Smooth muscle cell (in vitro differentiated cells): ENCODE data around the gene TGFB3. TPM values are rescaled to one million over a fixed set of nuclear protein-coding genes. Genes with fewer than 3 reads are reported as not detected.

Source experiments
- DNase-seq: peaks from one replicate; lab custom pipeline; 2025; ENCODE audit not compliant: unreplicated experiment; lab: John Stamatoyannopoulos, UW
- H2AFZ ChIP-seq: fragments of 200-600 bp; sonication (generic); 2 replicates; pipeline ENCODE4 v1.6.0; 2016; ENCODE audit warnings: antibody characterized with exemption, low read depth, mild to moderate bottlenecking
- H3F3A ChIP-seq: fragments of 200-600 bp; sonication (generic); 2 replicates; pipeline ENCODE4 v1.6.0; 2017; ENCODE audit warnings: antibody characterized with exemption, low read depth
- H3K27ac ChIP-seq: fragments of 200-600 bp; sonication (generic); 2 replicates; pipeline ENCODE4 v1.5.1; 2016; ENCODE audit warnings: low read depth, mild to moderate bottlenecking
- H3K27me3 ChIP-seq: fragments of 200-600 bp; sonication (generic); 2 replicates; pipeline ENCODE4 v1.6.1; 2016; ENCODE audit warnings: low read depth, mild to moderate bottlenecking
- H3K36me3 ChIP-seq: fragments of 200-600 bp; sonication (generic); 2 replicates; pipeline ENCODE4 v1.5.1; 2016; ENCODE audit warnings: low read depth
- H3K4me1 ChIP-seq: fragments of 200-600 bp; sonication (generic); 2 replicates; pipeline ENCODE4 v1.5.1; 2016; ENCODE audit warnings: low read depth
- H3K4me2 ChIP-seq: fragments of 200-600 bp; sonication (generic); 2 replicates; pipeline ENCODE4 v1.6.0; 2016; ENCODE audit warnings: mild to moderate bottlenecking
- H3K4me3 ChIP-seq: fragments of 200-600 bp; sonication (generic); 2 replicates; pipeline ENCODE4 v1.5.1; 2016; ENCODE audit warnings: mild to moderate bottlenecking
- H3K79me2 ChIP-seq: fragments of 200-600 bp; sonication (generic); 2 replicates; pipeline ENCODE4 v1.6.0; 2016; ENCODE audit warnings: low read depth, mild to moderate bottlenecking
- H3K9ac ChIP-seq: fragments of 200-600 bp; sonication (generic); 2 replicates; pipeline ENCODE4 v1.6.0; 2016; ENCODE audit warnings: low read depth
- H3K9me3 ChIP-seq: fragments of 200-600 bp; sonication (generic); replicated peaks from 2 replicates; pipeline ENCODE4 v1.5.1; 2016; ENCODE audit warnings: low read depth
- H4K20me1 ChIP-seq: fragments of 200-600 bp; sonication (generic); 2 replicates; pipeline ENCODE4 v1.6.0; 2016; ENCODE audit warnings: low read depth
- CTCF ChIP-seq: fragments of 200-600 bp; sonication (generic); IDR thresholded peaks from 2 replicates; pipeline ENCODE4 v1.5.1; 2017; ENCODE audit warnings: borderline replicate concordance, mild to moderate bottlenecking, antibody characterized with exemption; ENCODE audit not compliant: insufficient read depth, poor library complexity, severe bottlenecking
- WGBS: methylation state at CpG from one replicate; pipeline ENCODE4 v1.1.7; 2016; ENCODE audit warnings: low lambda C conversion rate; 5-methylcytosine and 5-hydroxymethylcytosine counted together
- polyA plus RNA-seq: library from polyadenylated mRNA; unstranded; fragments of >200 nt; fragmentation: Nextera tagmentation; extraction: Ambion mirVana; gene quantifications from 2 replicates; pipeline ENCODE4 v1.2.1, GENCODE V29; 2016
- total RNA-seq: library from RNA; depleted of rRNA; stranded (reverse); fragments of >200 nt; gene quantifications from 2 replicates; pipeline ENCODE4 v1.2.3, GENCODE V29; 2014

Gene TGFB3
- total and polyA plus RNA-seq, 2 experiments from 2014 or later: 63.4 to 103 TPM

GRCh38 chr14:75985618-75986438 is 4.0 kb upstream of the TGFB3 start, which contains the start of gene IFT43:
Gene IFT43 (plus strand): TSS chr14:75985763. CDS start chr14:75985787, 24 bp downstream.
- Histone ChIP-seq H3K4me3 (peak within 1 kb of the TSS; percentile 99), H3K4me1 (peaks cover 6% of the 10 kb centered on the region), H4K20me1 (no peaks in the 10 kb centered on the region), H3K79me2 (peaks cover 16% of the 10 kb centered on the region), H3F3A (no peaks in the 10 kb centered on the region), H3K36me3 (peaks cover 2% of the 10 kb centered on the region), H3K4me2 (peak within 1 kb of the TSS; percentile 100), H3K9ac (peak within 1 kb of the TSS; percentile 97), H3K27me3 (no peaks in the 10 kb centered on the region), H2AFZ (peak within 1 kb of the TSS; percentile 97), H3K27ac (peak within 1 kb of the TSS; percentile 92), H3K9me3 (no peaks in the 10 kb centered on the region)
- DNase-seq: peak; percentile 64
- 1% methylated on average over 50 of the region's 52 CpGs for WGBS
- no peak for TF ChIP-seq CTCF

GRCh38 chr14:75984674-75985073 is 2.9 kb upstream of the TGFB3 start:
- no peak for TF ChIP-seq CTCF
- Histone ChIP-seq H3K4me2 (no peak overlapping the region), H3K9me3 (no peaks in the 10 kb centered on the region), H3K79me2 (peaks cover 27% of the 10 kb centered on the region), H3K27ac (no peak overlapping the region), H4K20me1 (no peaks in the 10 kb centered on the region), H3K36me3 (no peaks in the 10 kb centered on the region), H3F3A (no peaks in the 10 kb centered on the region), H3K4me3 (no peak overlapping the region), H3K9ac (no peak overlapping the region), H3K4me1 (peaks cover 6% of the 10 kb centered on the region), H3K27me3 (no peaks in the 10 kb centered on the region), H2AFZ (no peak overlapping the region)
- WGBS: 83% methylated on average over 2 of the region's 2 CpGs
- DNase-seq: no peak

- 33% methylated on average over 7 of the region's 7 CpGs for WGBS
- no peak for TF ChIP-seq CTCF
- Histone ChIP-seq H3K4me3 (peak overlapping the region; percentile 89), H3K27ac (no peak overlapping the region), H3K9me3 (no peaks in the 10 kb centered on the region), H3K79me2 (peaks cover 43% of the 10 kb centered on the region), H3F3A (no peaks in the 10 kb centered on the region), H4K20me1 (peaks cover 12% of the 10 kb centered on the region), H3K36me3 (no peaks in the 10 kb centered on the region), H2AFZ (no peak overlapping the region), H3K27me3 (no peaks in the 10 kb centered on the region), H3K4me1 (peaks cover 6% of the 10 kb centered on the region), H3K9ac (no peak overlapping the region), H3K4me2 (peak overlapping the region; percentile 95)
- no peak for DNase-seq
These were observed 1.2 kb upstream of the TGFB3 start for GRCh38 chr14:75983019-75983358.
